GM12878 (cell line): ENCODE data around the gene EML5. TPM values are rescaled to one million over a fixed set of nuclear protein-coding genes. Genes with fewer than 3 reads are reported as not detected.

Experiments used
- CREB1 ChIP-seq: IDR thresholded peaks from 2 replicates; pipeline ENCODE4 v1.6.1; 2012; ENCODE audit warnings: low read depth, mild to moderate bottlenecking, inconsistent platforms
- FOXK2 ChIP-seq: fragments of 450-650 bp; IDR thresholded peaks from 2 replicates; pipeline ENCODE4 v1.6.1; 2017; ENCODE audit warnings: mild to moderate bottlenecking, moderate library complexity
- HCFC1 ChIP-seq: fragments of 150-350 bp; IDR thresholded peaks from 2 replicates; pipeline ENCODE4 v1.6.1; 2014; ENCODE audit warnings: low read length
- NBN ChIP-seq: fragments of 450-650 bp; IDR thresholded peaks from 2 replicates; pipeline ENCODE4 v1.6.1; 2016
- PAX5 ChIP-seq: IDR thresholded peaks from 2 replicates; pipeline ENCODE4 v1.6.1; 2011; ENCODE audit warnings: low read depth, low read length, borderline replicate concordance
- PBX3 ChIP-seq: IDR thresholded peaks from 2 replicates; pipeline ENCODE4 v1.6.1; 2011; ENCODE audit warnings: mild to moderate bottlenecking, low read depth, low read length, moderate library complexity; ENCODE audit not compliant: insufficient replicate concordance
- SIN3A ChIP-seq: IDR thresholded peaks from 2 replicates; pipeline ENCODE4 v1.6.1; 2012; ENCODE audit warnings: low read depth, low read length, improper control_type of control experiment
- SMC3 ChIP-seq: IDR thresholded peaks from 2 replicates; pipeline ENCODE4 v1.6.1; 2011; ENCODE audit warnings: low read length, improper control_type of control experiment, borderline replicate concordance
- SRF ChIP-seq, 2 experiments: IDR thresholded peaks; 2 replicates each; pipeline ENCODE4 v1.6.1; 2011; ENCODE audit warnings: low read depth in 2 of 2, low read length in 2 of 2, mild to moderate bottlenecking in 1 of 2, moderate library complexity in 1 of 2
- TARDBP ChIP-seq: IDR thresholded peaks from 2 replicates; pipeline ENCODE4 v1.6.1; 2016; ENCODE audit warnings: borderline replicate concordance
- polyA plus RNA-seq, 11 experiments: library from polyadenylated mRNA; depleted of rRNA in 4 of 11; unstranded in 6 of 11; stranded (reverse) in 5 of 11; fragments of >200 nt; fragmentation: Nextera tagmentation in 4 of 11; fragmentation: Illumina TruSeq in 1 of 11; extraction: Ambion mirVana in 4 of 11; extraction: Trizol in 1 of 11; gene quantifications; 1 replicate in 1 of 11; 2 replicates in 10 of 11; pipeline versions ENCODE4 v1.2.1 to v1.2.3, GENCODE V29; 2011 to 2016; ENCODE audit warnings: inconsistent platforms in 2 of 11, missing spikeins in 2 of 11, low read depth in 1 of 11
- total RNA-seq, 4 experiments: library from RNA; depleted of rRNA in 3 of 4; stranded (reverse); fragments of >200 nt in 3 of 4; fragmentation: Illumina TruSeq in 1 of 4; extraction: Trizol in 1 of 4; gene quantifications; 2 replicates each; pipeline versions ENCODE4 v1.2.1 to v1.2.3, GENCODE V29; 2013 to 2021
- TF ChIP-seq, protein P1 (sequence below): fragments of 450-650 bp; IDR thresholded peaks from 2 replicates; pipeline ENCODE4 v1.6.1; 2014; ENCODE audit warnings: mild to moderate bottlenecking
- TF ChIP-seq, protein P2 (sequence below): fragments of 450-650 bp; IDR thresholded peaks from 2 replicates; pipeline ENCODE4 v1.6.1; 2017; ENCODE audit warnings: mild to moderate bottlenecking, moderate library complexity
- TF ChIP-seq, protein P3 (sequence below): fragments of 450-650 bp; IDR thresholded peaks from 2 replicates; pipeline ENCODE4 v1.6.1; 2017; ENCODE audit warnings: low read depth, mild to moderate bottlenecking, moderate library complexity
- TF ChIP-seq, protein P4 (sequence below): fragments of 450-650 bp; IDR thresholded peaks from 2 replicates; pipeline ENCODE4 v1.6.1; 2017; ENCODE audit warnings: borderline replicate concordance

The EML5 gene
- total and polyA plus RNA-seq, 10 of the 15 experiments (the other 5 are each of a cell fraction or from before 2014, with no cell fraction given): 0.08 to 0.35 (median 0.22) TPM; not detected in 1

GRCh38 chr14:88688386-88688785 is 104.4 kb downstream of the EML5 start (continued):
- TF ChIP-seq, protein P1, sequence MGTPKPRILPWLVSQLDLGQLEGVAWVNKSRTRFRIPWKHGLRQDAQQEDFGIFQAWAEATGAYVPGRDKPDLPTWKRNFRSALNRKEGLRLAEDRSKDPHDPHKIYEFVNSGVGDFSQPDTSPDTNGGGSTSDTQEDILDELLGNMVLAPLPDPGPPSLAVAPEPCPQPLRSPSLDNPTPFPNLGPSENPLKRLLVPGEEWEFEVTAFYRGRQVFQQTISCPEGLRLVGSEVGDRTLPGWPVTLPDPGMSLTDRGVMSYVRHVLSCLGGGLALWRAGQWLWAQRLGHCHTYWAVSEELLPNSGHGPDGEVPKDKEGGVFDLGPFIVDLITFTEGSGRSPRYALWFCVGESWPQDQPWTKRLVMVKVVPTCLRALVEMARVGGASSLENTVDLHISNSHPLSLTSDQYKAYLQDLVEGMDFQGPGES: no peak
- TF ChIP-seq HCFC1 (no peak), CREB1 (no peak), PBX3 (no peak), PAX5 (no peak), TARDBP (no peak), FOXK2 (no peak), NBN (no peak), SIN3A (no peak), SRF (IDR thresholded peaks at IDR 0.05; ENCODE audit: low read depth in 2 of 2, low read length in 2 of 2) (no peak), SMC3 (no peak)
- TF ChIP-seq, protein P2, sequence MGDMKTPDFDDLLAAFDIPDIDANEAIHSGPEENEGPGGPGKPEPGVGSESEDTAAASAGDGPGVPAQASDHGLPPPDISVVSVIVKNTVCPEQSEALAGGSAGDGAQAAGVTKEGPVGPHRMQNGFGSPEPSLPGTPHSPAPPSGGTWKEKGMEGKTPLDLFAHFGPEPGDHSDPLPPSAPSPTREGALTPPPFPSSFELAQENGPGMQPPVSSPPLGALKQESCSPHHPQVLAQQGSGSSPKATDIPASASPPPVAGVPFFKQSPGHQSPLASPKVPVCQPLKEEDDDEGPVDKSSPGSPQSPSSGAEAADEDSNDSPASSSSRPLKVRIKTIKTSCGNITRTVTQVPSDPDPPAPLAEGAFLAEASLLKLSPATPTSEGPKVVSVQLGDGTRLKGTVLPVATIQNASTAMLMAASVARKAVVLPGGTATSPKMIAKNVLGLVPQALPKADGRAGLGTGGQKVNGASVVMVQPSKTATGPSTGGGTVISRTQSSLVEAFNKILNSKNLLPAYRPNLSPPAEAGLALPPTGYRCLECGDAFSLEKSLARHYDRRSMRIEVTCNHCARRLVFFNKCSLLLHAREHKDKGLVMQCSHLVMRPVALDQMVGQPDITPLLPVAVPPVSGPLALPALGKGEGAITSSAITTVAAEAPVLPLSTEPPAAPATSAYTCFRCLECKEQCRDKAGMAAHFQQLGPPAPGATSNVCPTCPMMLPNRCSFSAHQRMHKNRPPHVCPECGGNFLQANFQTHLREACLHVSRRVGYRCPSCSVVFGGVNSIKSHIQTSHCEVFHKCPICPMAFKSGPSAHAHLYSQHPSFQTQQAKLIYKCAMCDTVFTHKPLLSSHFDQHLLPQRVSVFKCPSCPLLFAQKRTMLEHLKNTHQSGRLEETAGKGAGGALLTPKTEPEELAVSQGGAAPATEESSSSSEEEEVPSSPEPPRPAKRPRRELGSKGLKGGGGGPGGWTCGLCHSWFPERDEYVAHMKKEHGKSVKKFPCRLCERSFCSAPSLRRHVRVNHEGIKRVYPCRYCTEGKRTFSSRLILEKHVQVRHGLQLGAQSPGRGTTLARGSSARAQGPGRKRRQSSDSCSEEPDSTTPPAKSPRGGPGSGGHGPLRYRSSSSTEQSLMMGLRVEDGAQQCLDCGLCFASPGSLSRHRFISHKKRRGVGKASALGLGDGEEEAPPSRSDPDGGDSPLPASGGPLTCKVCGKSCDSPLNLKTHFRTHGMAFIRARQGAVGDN: no peak
- TF ChIP-seq, protein P3, sequence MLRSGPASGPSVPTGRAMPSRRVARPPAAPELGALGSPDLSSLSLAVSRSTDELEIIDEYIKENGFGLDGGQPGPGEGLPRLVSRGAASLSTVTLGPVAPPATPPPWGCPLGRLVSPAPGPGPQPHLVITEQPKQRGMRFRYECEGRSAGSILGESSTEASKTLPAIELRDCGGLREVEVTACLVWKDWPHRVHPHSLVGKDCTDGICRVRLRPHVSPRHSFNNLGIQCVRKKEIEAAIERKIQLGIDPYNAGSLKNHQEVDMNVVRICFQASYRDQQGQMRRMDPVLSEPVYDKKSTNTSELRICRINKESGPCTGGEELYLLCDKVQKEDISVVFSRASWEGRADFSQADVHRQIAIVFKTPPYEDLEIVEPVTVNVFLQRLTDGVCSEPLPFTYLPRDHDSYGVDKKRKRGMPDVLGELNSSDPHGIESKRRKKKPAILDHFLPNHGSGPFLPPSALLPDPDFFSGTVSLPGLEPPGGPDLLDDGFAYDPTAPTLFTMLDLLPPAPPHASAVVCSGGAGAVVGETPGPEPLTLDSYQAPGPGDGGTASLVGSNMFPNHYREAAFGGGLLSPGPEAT: no peak
- TF ChIP-seq, protein P4, sequence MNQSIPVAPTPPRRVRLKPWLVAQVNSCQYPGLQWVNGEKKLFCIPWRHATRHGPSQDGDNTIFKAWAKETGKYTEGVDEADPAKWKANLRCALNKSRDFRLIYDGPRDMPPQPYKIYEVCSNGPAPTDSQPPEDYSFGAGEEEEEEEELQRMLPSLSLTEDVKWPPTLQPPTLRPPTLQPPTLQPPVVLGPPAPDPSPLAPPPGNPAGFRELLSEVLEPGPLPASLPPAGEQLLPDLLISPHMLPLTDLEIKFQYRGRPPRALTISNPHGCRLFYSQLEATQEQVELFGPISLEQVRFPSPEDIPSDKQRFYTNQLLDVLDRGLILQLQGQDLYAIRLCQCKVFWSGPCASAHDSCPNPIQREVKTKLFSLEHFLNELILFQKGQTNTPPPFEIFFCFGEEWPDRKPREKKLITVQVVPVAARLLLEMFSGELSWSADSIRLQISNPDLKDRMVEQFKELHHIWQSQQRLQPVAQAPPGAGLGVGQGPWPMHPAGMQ: no peak
- TF ChIP-seq, all 136 proteins: peak for 0
